Inflammatory macrophage (primary cell): ENCODE results near the gene ID4.

Experiments used
- DNase-seq, 2 donors: peaks; one replicate each; pipeline ENCODE4 v3.0.0-alpha.2; 2020 to 2022

ID4 gene

GRCh38 chr6:19860235-19860877 lies 23.2 kb downstream of the ID4 start:
- no peak for DNase-seq

GRCh38 chr6:19864285-19864684 lies 27.1 kb downstream of the ID4 start:
- DNase-seq, result no peak

- no peak for DNase-seq
Observed at GRCh38 chr6:19865178-19865577, 28.0 kb downstream of the ID4 start.

GRCh38 chr6:19866173-19866984 lies 29.2 kb downstream of the ID4 start:
- no peak for DNase-seq

GRCh38 chr6:19866985-19867627 lies 29.9 kb downstream of the ID4 start:
- DNase-seq, result no peak

- DNase-seq, result no peak
Observed at GRCh38 chr6:19869464-19869863, 32.3 kb downstream of the ID4 start.

GRCh38 chr6:19870322-19870721 lies 33.2 kb downstream of the ID4 start:
- no peak for DNase-seq

GRCh38 chr6:19873031-19873430 lies 35.9 kb downstream of the ID4 start:
- no peak for DNase-seq

GRCh38 chr6:19876672-19877071 lies 39.5 kb downstream of the ID4 start:
- no peak for DNase-seq

GRCh38 chr6:19879663-19880062 lies 42.5 kb downstream of the ID4 start:
- DNase-seq, result no peak

GRCh38 chr6:19880066-19880465 lies 42.9 kb downstream of the ID4 start:
- no peak for DNase-seq

- DNase-seq, result no peak
Observed at GRCh38 chr6:19891451-19891850, 54.3 kb downstream of the ID4 start.
